Activated CD8-positive, alpha-beta T cell treated with anti-CD3 and anti-CD28 coated beads for 36 hours (primary cell): ENCODE measurements around the gene SLC6A5. TPM values are rescaled to one million over a fixed set of nuclear protein-coding genes. Genes with fewer than 3 reads are reported as not detected.

ENCODE experiments used
- ATAC-seq: fragments of 200-7000 bp; cut with Tn5 transposase; one replicate; pipeline ENCODE4 v1.10.0; 2021; ENCODE audit warnings: mild to moderate bottlenecking, moderate library complexity
- CTCF ChIA-PET: fragments of 350-600 bp; sonication (Branson Sonifier 250); formaldehyde crosslinking; loops from one replicate; lab custom pipeline; 2021; ENCODE audit warnings: antibody characterized with exemption; lab: Charles Lee
- POLR2A ChIA-PET: fragments of 350-600 bp; sonication (Branson Sonifier 250); formaldehyde crosslinking; loops from one replicate; lab custom pipeline; 2021; ENCODE audit warnings: antibody characterized with exemption; lab: Charles Lee
- DNase-seq: peaks from one replicate; pipeline ENCODE4 v3.0.0-alpha.2; 2020
- H3K27ac Mint-ChIP-seq: one replicate; pipeline ENCODE4 v1.8.0; 2021; ENCODE audit warnings: mild to moderate bottlenecking, mixed read lengths
- H3K27me3 Mint-ChIP-seq: one replicate; pipeline ENCODE4 v1.8.0; 2021; ENCODE audit warnings: mixed read lengths
- H3K36me3 Mint-ChIP-seq: one replicate; pipeline ENCODE4 v1.8.0; 2021; ENCODE audit warnings: low read depth, mixed read lengths
- H3K4me1 Mint-ChIP-seq: one replicate; pipeline ENCODE4 v1.8.0; 2021; ENCODE audit warnings: low read depth, mixed read lengths
- H3K4me3 Mint-ChIP-seq: one replicate; pipeline ENCODE4 v1.8.0; 2021; ENCODE audit warnings: mild to moderate bottlenecking, moderate library complexity, mixed read lengths
- H3K9me3 Mint-ChIP-seq: one replicate; pipeline ENCODE4 v1.8.0; 2021; ENCODE audit warnings: mixed read lengths
- intact Hi-C: fragments of 100-400 bp; cut with micrococcal nuclease; formaldehyde crosslinking; loops from one replicate; pipeline ENCODE4 v1.10.0; 2022
- total RNA-seq, 2 experiments: library from RNA; stranded (reverse); gene quantifications; one replicate each; pipeline ENCODE4 v1.2.3, GENCODE V29; 2021
- TF ChIP-seq, protein P1 (sequence below): fragments of 200-600 bp; IDR thresholded peaks from one replicate; pipeline ENCODE4 v1.8.0; 2022; ENCODE audit warnings: antibody characterized with exemption, mild to moderate bottlenecking

SLC6A5 gene
- total RNA-seq, 2 experiments from 2014 or later = not detected

DNA sequence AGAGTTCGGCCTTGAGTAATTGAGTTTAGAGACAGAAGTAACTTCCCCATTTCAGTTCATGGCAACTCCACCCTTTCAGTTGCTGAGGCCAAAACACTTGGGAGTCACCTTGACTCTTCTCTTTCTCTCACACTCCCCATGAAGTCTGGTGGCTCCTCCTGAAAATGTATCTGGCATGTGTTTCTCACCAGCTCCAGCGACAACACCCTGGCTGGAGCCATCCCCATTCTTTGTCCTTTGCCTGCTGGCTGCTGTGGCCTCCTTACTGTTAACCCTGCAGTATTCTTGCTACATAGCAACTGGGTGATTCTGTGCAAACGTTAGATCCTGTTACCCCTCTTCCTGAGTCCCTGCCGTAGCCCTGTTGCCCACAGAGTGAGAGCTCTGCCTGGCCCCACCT is 23.8 kb downstream of the SLC6A5 start:
- Mint-ChIP-seq H3K27ac (no peak overlapping the region), H3K27me3 (peaks cover 5% of the 10 kb centered on the region), H3K9me3 (no peaks in the 10 kb centered on the region), H3K4me3 (no peak overlapping the region), H3K4me1 (no peaks in the 10 kb centered on the region), H3K36me3 (no peaks in the 10 kb centered on the region)
- ChIA-PET CTCF (interaction anchor here (0.6 kb wide), 1 partner anchor 16 kb away, joined by 3 read pairs; no protein-coding TSS in a partner anchor), POLR2A (no interaction called here)
- no peak for DNase-seq
- intact Hi-C loops = no loop called here
- TF ChIP-seq, protein P1, sequence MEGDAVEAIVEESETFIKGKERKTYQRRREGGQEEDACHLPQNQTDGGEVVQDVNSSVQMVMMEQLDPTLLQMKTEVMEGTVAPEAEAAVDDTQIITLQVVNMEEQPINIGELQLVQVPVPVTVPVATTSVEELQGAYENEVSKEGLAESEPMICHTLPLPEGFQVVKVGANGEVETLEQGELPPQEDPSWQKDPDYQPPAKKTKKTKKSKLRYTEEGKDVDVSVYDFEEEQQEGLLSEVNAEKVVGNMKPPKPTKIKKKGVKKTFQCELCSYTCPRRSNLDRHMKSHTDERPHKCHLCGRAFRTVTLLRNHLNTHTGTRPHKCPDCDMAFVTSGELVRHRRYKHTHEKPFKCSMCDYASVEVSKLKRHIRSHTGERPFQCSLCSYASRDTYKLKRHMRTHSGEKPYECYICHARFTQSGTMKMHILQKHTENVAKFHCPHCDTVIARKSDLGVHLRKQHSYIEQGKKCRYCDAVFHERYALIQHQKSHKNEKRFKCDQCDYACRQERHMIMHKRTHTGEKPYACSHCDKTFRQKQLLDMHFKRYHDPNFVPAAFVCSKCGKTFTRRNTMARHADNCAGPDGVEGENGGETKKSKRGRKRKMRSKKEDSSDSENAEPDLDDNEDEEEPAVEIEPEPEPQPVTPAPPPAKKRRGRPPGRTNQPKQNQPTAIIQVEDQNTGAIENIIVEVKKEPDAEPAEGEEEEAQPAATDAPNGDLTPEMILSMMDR = no peak
- ATAC-seq = no peak

- CTCF ChIA-PET = interaction anchor here (0.7 to 0.8 kb wide), 2 partner anchors 15 to 22 kb away, joined by 3 read pairs; no protein-coding TSS in a partner anchor
- ATAC-seq = no peak
- intact Hi-C loops = no loop called here
- H3K27me3 Mint-ChIP-seq = peaks cover 8% of the 10 kb centered on the region
- no peaks in the 10 kb centered on the region for H3K4me1 Mint-ChIP-seq
- H3K27ac Mint-ChIP-seq = no peak overlapping the region
- POLR2A ChIA-PET = no interaction called here
- no peaks in the 10 kb centered on the region for H3K36me3 Mint-ChIP-seq
- H3K4me3 Mint-ChIP-seq = no peak overlapping the region
- TF ChIP-seq, protein P1 = no peak
- no peaks in the 10 kb centered on the region for H3K9me3 Mint-ChIP-seq
- DNase-seq = no peak
Observed at GRCh38 chr11:20626279-20626678, 26.9 kb downstream of the SLC6A5 start.

- Mint-ChIP-seq H3K27me3 (peaks cover 8% of the 10 kb centered on the region), H3K4me1 (no peaks in the 10 kb centered on the region), H3K27ac (no peak overlapping the region), H3K9me3 (no peaks in the 10 kb centered on the region), H3K36me3 (no peaks in the 10 kb centered on the region), H3K4me3 (no peak overlapping the region)
- TF ChIP-seq, protein P1 = no peak
- intact Hi-C loops = no loop called here
- ATAC-seq (no peak), DNase-seq (no peak)
- ChIA-PET CTCF (interaction anchor here (0.8 kb wide), 1 partner anchor 16 kb away, joined by 3 read pairs; no protein-coding TSS in a partner anchor), POLR2A (no interaction called here)
Observed at GRCh38 chr11:20627026-20627425, 27.6 kb downstream of the SLC6A5 start.

GRCh38 chr11:20627701-20628100 is 28.3 kb downstream of the SLC6A5 start:
- H3K36me3 Mint-ChIP-seq = no peaks in the 10 kb centered on the region
- ChIA-PET CTCF (interaction anchor here (1.0 kb wide), 1 partner anchor 18 kb away, joined by 3 read pairs; no protein-coding TSS in a partner anchor), POLR2A (no interaction called here)
- no peak overlapping the region for H3K27ac Mint-ChIP-seq
- no peaks in the 10 kb centered on the region for H3K4me1 Mint-ChIP-seq
- TF ChIP-seq, protein P1 = no peak
- ATAC-seq = no peak
- no peak for DNase-seq
- H3K9me3 Mint-ChIP-seq = no peaks in the 10 kb centered on the region
- peaks cover 8% of the 10 kb centered on the region for H3K27me3 Mint-ChIP-seq
- H3K4me3 Mint-ChIP-seq = no peak overlapping the region
- intact Hi-C loops = no loop called here

DNA sequence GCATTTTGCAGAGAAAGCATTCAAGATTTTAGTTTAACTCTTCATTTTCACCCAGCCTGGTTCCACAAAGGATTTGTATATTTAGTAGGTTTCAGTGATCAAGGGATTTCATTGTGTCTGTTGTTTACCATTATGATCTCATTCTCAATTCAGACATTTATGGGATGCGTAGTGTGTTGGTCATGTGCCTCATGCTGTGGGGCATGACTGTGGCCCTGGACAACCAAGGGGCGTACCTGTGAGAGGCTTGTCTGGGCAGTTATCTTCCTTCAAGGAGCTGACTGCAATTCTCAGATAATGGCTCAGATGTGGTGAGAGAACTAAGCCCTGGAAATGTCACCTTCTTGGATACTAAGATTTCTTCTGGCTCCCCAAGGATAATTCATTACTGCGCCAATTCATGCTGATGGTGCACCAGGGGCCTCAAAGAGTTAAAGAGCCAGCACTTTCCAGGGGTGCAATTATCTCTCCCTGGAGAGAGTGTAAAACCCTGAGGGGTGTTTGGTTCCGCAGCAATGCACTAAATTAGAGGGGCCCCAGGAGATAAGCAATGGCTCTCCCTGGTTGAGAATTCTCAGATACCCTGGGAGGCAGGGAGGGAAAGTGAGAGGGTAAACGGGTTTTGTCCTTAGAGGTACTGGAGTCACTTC is 32.2 kb downstream of the SLC6A5 start:
- DNase-seq (no peak), ATAC-seq (no peak)
- H3K36me3 Mint-ChIP-seq = no peaks in the 10 kb centered on the region
- no peaks in the 10 kb centered on the region for H3K9me3 Mint-ChIP-seq
- no peak overlapping the region for H3K27ac Mint-ChIP-seq
- TF ChIP-seq, protein P1 = no peak
- H3K4me3 Mint-ChIP-seq = no peak overlapping the region
- intact Hi-C loops = no loop called here
- peaks cover 11% of the 10 kb centered on the region for H3K27me3 Mint-ChIP-seq
- no peaks in the 10 kb centered on the region for H3K4me1 Mint-ChIP-seq
- POLR2A ChIA-PET = no interaction called here
- CTCF ChIA-PET = no interaction called here
